CD1c-positive myeloid dendritic cell (primary cell): ENCODE data around the gene DENND1A.
"Not testable (repeated sequence)": the region's sequence is repeated elsewhere in the genome, so short reads cannot be mapped to it uniquely, and the experiment has no call there.

Experiments used
- DNase-seq: peaks from one replicate; pipeline ENCODE4 v3.0.0-alpha.2; 2016; ENCODE audit errors: extremely low spot score

The DENND1A gene

DNA sequence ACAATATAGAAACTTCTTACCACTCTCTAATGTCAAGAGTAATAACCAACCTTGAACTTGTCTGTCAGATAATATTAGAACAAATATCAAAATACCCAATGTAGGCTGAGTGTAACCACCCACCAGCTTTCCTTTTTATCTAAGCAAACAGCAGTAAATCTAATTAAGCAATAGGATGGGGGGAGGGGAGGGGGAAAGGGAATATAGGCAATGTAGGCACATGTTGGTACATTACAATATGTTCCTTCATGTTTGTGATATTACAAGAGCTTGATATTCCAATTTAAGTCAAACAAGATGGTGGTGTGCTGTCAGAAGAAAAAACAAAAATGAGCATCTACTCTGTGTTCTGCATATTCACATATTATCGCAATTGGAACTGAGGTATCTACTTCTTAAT is 158.2 kb downstream of the DENND1A start:
- no peak for DNase-seq

DNA sequence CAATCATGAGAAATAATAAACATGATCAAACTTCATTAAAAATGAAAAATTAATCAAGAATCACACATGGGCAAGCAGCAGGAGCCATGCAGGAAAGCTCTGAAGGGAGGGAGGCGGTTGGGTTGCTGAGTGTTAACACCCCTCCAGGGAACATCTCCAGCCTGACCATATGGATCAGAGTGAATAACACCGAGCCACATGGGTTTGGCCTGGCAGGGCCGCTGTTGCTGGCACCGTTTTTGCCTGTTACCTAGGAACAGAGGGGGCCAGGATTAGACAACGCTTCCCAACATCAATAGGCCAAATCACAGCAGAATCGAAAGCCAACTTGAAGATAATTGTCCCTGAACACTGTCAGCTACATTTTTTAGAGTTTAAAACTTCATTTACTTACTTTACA is 160.2 kb downstream of the DENND1A start:
- DNase-seq: no peak

DNA sequence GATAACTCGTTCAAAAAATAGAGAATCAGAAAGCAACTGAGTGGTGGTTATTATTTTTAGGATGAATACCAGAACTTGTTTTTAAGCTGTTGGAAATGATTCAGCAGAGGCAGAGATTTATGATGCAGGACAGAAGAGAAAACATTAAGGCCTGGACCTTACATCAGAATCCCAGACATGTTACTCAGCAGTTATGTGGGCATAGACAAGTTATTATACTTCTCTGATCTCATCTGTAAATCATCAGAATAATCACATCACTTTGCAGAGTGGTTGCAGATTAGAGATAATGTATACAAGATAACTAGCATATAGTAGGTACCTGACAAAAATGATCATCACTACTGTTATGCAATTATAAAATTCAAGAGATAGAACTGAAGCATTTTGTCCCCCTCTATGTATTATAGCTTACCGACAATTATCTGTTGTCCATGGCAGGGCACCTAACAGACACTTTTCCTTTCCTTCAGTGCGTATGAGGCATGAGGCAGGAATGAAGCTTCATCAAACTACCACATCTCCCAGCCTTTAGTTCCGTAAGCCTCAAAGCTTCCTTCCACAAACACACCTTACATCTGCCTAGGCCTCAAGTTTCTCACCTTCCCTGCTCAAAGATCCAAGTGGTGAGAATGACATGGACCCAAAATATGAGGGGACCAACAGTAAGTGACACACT is 165.9 kb downstream of the DENND1A start:
- no peak for DNase-seq

- DNase-seq: no peak
Measured at GRCh38 chr9:123761905-123762605, 167.9 kb downstream of the DENND1A start.

- DNase-seq: no peak
Measured at GRCh38 chr9:123757960-123758359, 172.0 kb downstream of the DENND1A start.

DNA sequence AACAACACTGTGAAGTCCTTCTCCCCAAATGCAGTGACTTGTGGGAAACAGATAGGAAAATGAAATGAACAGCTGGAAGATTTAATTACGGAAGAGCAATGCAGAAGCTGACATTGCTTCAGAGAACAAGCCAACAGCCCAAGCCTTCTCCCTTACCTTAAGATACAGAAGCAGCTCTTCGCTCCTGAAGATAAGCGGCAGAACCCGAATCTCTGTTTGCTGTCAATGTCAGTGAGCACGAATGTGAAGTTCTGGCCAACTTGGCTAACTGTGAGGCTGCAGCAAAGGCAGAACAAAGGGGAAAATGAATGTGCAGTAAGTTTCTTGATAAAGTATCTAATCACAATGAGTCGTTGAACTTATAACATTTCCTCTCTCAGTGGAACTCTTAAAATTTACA is 172.4 kb downstream of the DENND1A start:
- DNase-seq: no peak

DNA sequence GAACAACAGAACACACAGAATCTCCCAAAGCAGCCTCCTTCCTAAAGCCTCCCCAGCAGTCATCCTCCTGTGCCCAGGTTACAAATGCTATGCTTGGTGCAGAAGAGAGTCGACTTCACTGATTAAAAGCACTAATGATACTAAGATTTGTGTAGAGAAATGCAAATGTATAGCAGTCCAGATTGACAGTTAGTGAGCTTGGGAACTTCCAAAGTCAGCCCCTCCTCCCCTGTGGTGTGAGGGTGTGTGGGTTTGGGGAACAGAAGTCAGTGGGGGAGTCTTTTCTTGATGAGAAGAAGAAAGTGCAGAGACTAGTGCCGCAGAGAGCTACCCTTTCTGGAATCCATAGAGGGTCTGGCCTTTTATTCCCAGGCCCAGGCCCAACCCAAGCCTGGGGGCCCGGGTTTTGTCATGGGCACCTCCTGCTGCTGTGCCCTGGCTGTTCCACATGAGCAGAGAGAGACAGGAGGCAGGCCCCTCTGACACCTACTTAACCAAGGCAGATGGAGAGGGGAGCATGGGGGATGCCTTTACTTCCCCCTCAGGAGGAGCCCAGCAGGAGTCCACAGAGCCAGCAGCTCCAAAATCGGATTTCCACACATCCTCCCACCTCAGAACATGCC is 173.3 kb downstream of the DENND1A start:
- no peak for DNase-seq

DNA sequence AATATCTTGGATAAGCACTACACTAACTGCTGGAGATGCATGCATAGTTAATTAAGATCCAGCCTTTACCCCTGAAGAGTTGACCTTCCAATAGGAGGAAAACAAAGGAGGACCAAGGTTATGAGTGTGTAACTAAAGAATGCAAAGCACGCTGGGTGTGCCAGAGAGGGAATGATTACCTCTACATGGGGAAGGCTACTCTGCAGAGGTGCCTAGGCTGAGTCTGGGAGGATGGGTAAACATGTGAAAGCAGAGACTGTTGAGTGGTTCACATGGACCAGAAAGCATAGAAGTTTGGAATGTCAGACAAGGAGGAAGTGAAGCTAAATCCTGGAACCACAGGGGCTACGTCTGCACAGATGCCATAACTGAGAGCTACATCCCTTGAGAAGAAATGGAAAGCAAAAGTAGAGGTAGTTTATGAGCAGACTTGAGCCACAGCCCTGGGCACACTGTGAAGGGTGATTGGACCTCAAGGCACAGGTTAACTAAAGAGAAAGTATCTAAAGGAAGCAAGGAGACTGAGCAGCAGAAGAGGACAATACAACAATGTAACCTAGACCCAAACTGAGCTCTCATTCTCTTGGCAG is 176.2 kb downstream of the DENND1A start:
- no peak for DNase-seq

DNA sequence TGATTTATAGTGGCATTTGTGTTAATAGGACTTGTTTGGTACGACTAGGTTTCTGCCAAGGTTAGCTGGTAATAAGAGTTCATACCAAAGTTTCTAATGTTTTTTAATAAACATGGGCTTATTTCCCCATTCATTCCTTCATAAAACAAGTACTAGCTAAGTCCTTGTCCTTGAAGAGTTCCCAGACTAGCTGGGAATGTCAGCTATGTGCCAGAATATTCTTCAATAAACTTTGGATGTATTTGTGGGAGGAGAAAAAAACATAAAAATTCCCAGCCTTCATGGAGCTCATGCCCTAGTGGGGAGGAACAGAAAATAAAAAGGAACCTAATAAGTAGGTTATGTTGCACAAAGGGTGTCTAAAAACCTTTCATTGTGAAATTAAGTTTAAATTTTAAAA is 176.9 kb downstream of the DENND1A start:
- no peak for DNase-seq

DNA sequence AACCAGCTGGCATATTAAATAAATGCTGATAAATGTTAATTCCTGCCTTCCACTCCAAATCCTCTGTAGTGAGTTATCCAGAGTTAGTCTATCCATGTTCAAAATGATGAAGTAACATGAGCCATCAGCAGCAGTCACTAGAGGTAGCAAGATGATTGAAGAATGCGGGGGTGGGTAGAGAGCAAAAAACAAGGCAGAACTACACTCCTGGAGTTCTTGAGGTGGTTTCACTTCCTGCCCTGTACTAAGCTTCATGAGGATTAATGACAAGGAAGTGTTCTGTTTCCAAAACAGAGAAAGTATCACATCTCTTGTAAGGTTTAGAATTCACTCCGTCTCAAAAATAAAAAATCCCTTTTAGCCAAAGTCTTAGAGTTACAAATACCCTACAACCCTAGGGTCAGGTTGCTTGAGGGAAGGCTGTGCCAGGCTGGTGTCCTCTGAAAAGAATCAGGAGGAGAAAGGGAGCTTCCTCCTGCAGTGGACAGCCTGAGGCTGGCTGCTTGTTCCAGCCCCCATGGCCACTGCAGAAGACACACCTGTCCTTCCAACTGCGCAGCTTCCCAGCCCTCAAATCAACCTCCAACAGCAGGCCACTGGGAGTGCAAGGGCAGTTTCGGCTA is 180.2 kb downstream of the DENND1A start:
- peak; percentile 79 for DNase-seq

DNA sequence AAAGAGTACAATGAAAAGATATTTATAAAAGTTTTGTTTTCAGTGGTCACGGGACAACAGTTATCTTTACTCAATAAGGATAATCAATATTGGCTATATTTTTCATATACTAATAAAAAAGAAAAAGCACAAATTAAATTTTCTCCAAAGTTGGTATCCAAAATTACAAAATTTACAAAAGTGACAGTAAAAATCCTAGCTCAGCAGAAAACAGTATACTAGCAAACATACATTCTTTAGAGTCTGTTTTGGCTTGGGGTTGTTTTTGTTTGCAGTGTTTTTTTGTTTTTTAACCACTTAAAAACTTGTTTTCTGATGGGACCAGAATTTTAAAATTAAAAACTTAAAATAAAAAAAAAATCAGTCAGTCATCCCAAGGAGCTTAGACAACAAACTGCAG is 183.2 kb downstream of the DENND1A start:
- DNase-seq: no peak

- DNase-seq: no peak
Measured at GRCh38 chr9:123745933-123746332, 184.0 kb downstream of the DENND1A start.

GRCh38 chr9:123745451-123745850 is 184.5 kb downstream of the DENND1A start:
- no peak for DNase-seq

DNA sequence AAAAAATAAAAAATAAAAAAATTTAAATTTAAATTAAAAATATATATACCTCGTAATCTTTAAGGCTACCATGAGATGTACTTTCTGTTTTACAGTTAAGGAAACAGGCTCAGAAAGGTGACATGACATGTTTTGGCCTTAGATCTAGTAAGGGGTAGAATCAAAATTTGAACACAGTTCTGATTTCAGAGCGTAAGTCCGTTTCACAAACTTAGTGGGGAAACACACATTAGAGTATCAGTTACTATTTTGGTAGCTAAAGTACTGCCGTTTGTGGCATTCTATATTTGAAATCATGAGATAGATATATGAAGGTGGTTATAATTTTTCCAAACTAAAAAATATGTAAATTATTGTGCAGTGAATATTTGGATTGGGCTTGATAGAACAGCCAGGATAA is 186.2 kb downstream of the DENND1A start:
- DNase-seq: no peak

DNA sequence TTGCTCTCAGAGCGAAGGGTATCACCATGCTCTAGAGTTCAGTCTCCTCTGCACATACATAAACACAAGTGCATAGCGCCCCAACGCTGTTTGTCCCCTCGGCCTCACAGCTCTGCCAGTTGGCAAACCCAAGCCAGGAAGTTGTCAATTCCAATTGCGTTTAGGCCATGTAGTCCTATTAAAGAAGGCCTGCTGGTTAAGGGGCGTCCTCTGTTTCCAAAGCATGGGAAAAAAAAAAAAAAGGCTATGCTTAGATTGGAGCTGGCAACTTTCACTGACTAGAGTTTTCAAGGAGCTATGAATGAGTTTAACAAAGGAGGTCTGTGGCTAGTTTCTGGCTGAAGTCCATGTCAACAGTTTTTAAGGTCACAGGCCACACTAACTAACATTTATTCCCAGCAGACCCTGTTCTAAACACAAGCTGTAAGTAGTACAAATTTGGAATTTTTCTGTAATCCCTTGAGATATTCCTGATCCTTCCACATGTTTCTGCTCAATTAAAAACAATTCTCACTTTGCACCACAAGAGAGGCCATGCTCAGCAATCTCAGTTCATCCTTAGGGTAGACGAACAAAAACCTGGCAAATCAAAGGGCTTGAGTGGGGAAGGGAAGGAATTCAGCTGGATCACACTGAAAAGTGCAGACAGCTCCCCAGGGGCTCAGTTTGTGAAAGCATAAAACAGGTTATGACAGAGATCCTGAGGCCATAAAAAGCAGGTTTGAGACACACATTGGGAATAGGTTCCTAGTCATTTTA is 187.7 kb downstream of the DENND1A start:
- no peak for DNase-seq

DNA sequence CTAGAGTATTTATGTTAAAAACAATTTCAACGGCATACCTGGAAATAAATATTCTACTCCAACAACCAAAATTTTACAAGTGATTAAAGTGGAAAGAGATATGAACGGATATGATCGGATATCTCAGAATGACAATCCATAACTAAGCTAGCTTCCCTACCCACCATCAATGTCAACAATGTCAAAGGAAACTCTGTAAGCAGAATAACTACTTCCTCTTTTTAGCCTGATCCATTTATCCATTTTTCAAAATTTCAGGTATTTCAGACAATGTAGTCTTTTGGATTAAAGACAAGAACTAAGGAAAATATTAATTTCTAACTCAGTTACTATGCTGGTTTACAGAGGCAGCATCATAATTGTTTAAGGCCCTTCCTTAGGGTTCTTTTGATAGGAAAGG is 188.7 kb downstream of the DENND1A start:
- DNase-seq: no peak

- no peak for DNase-seq
Measured at GRCh38 chr9:123739902-123740301, 190.0 kb downstream of the DENND1A start.

DNA sequence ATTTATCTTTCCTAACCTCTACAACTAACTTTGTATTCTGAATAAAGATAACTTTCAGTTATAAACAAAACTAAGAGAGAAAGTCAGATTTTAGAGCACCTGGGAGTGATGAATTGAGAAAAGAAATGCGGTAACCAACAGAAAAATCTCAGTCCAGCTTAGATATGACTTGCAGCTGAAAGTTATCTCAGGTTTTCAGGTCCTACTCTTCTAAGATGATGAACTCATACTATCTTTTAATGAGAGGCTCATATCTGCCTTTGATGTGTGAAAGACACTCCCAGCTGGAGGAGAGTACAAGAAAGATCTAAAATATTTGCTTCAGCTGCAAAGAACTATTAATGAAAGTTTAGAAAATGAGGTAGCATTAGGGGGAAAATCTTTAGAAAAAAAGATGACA is 190.5 kb downstream of the DENND1A start:
- DNase-seq: no peak

DNA sequence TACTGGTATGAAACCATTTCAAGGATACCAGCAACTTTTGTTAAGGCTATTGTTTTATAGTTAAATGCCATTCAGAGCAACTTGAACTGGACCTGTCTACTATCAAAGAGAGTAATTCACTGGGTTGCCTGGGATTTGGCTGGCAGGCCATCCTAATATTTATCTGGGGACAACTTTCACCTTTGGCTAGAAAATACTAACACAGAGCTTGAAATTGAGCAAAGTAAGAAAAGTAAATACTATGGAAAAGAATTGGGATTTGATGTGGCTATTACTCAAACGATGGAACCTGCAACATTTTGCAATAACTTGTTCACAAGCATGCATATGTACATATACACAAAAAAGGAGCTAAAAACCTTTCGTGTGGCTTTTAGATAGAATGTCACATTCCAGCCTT is 191.3 kb downstream of the DENND1A start:
- DNase-seq: no peak

GRCh38 chr9:123735376-123735775 is 194.6 kb downstream of the DENND1A start:
- no peak for DNase-seq

- DNase-seq: not testable (repeated sequence)
Measured at GRCh38 chr9:123728571-123728970, 201.4 kb downstream of the DENND1A start.

- no peak for DNase-seq
Measured at GRCh38 chr9:123727332-123727731, 202.6 kb downstream of the DENND1A start.
